OCI-LY7 (cell line): ENCODE results near the gene INSL3. TPM values are rescaled to one million over a fixed set of nuclear protein-coding genes. Genes with fewer than 3 reads are reported as not detected.

ENCODE experiments used
- Bru-seq: library from RNA; stranded (reverse); fragments of 400-500 nt; gene quantifications from one replicate; lab custom pipeline; 2021; lab: Mats Ljungman, UMichigan
- BruChase-seq, 2 experiments: library from RNA; stranded (reverse); fragments of 400-500 nt; gene quantifications; one replicate each; lab custom pipeline; 2021; lab: Mats Ljungman, UMichigan
- BruUV-seq: library from RNA; stranded (reverse); fragments of 400-500 nt; replicated peaks from 2 replicates; lab custom pipeline; 2021; lab: Mats Ljungman, UMichigan
- CTCF ChIA-PET: fragments of 300-600 bp; sonication (Branson Sonifier 250); formaldehyde crosslinking; loops from one replicate; lab custom pipeline; 2022; ENCODE audit warnings: antibody characterized with exemption; ENCODE audit not compliant: unreplicated experiment; lab: Charles Lee
- POLR2A ChIA-PET: fragments of 300-600 bp; sonication (Branson Sonifier 250); formaldehyde crosslinking; loops from one replicate; lab custom pipeline; 2022; ENCODE audit warnings: antibody characterized with exemption; lab: Charles Lee
- DNase-seq: peaks from one replicate; pipeline ENCODE4 v3.0.0-alpha.2; 2015; ENCODE audit warnings: low spot score
- H2AFZ ChIP-seq: fragments of 200-600 bp; sonication (generic), shearing (Covaris generic); 2 replicates; pipeline ENCODE4 v1.6.1; 2014; ENCODE audit warnings: mild to moderate bottlenecking, antibody characterized with exemption, low read length, moderate library complexity
- H3K27ac ChIP-seq: fragments of 200-600 bp; sonication (generic); 2 replicates; pipeline ENCODE4 v1.5.1; 2014; ENCODE audit warnings: mixed run types, low read depth, mild to moderate bottlenecking, moderate library complexity, low read length, inconsistent platforms; ENCODE audit not compliant: poor library complexity, severe bottlenecking
- H3K36me3 ChIP-seq: fragments of 200-600 bp; sonication (generic); 2 replicates; pipeline ENCODE4 v1.6.1; 2014; ENCODE audit warnings: mild to moderate bottlenecking, antibody characterized with exemption, low read length, moderate library complexity, mixed read lengths; ENCODE audit not compliant: insufficient read depth
- H3K4me1 ChIP-seq: fragments of 200-600 bp; sonication (generic); 2 replicates; pipeline ENCODE4 v1.5.1; 2014; ENCODE audit warnings: mild to moderate bottlenecking, low read length; ENCODE audit not compliant: insufficient read depth, poor library complexity, severe bottlenecking
- H3K4me2 ChIP-seq: fragments of 200-600 bp; sonication (generic); 2 replicates; pipeline ENCODE4 v1.6.1; 2014; ENCODE audit warnings: mild to moderate bottlenecking, low read length
- H3K4me3 ChIP-seq: fragments of 200-600 bp; sonication (generic); 2 replicates; pipeline ENCODE4 v1.5.1; 2014; ENCODE audit warnings: mild to moderate bottlenecking, low read depth, low read length; ENCODE audit not compliant: poor library complexity, severe bottlenecking
- H3K79me2 ChIP-seq: fragments of 200-600 bp; sonication (generic); 2 replicates; pipeline ENCODE4 v1.6.1; 2016; ENCODE audit warnings: low read depth, mild to moderate bottlenecking, low read length, moderate library complexity, mixed read lengths; ENCODE audit not compliant: insufficient read depth
- H3K9me2 ChIP-seq: fragments of 200-600 bp; sonication (generic); 2 replicates; pipeline ENCODE4 v1.6.1; 2016; ENCODE audit warnings: mild to moderate bottlenecking, low read length, mixed read lengths; ENCODE audit not compliant: insufficient read depth
- H3K9me3 ChIP-seq: fragments of 200-600 bp; sonication (generic); 2 replicates; pipeline ENCODE4 v1.6.1; 2014; ENCODE audit warnings: mild to moderate bottlenecking, mixed run types, low read length, mixed read lengths
- H4K20me1 ChIP-seq: fragments of 200-600 bp; sonication (generic); 2 replicates; pipeline ENCODE4 v1.6.1; 2014; ENCODE audit warnings: mild to moderate bottlenecking, antibody characterized with exemption, low read length, moderate library complexity, mixed read lengths; ENCODE audit not compliant: insufficient read depth
- CTCF ChIP-seq: fragments of 200-600 bp; sonication (generic); conservative IDR thresholded peaks from 2 replicates; pipeline ENCODE4 v1.5.1; 2014; ENCODE audit warnings: mild to moderate bottlenecking, antibody characterized with exemption, low read length, moderate library complexity, mixed read lengths
- EZH2phosphoT487 ChIP-seq: fragments of 200-600 bp; sonication (generic); IDR thresholded peaks from 2 replicates; pipeline ENCODE4 v1.6.1; 2018; ENCODE audit warnings: low read depth, borderline replicate concordance, mild to moderate bottlenecking, mixed run types, antibody characterized with exemption, low read length, moderate library complexity, mixed read lengths
- intact Hi-C: fragments of 100-400 bp; cut with micrococcal nuclease; formaldehyde crosslinking; loops from one replicate; pipeline ENCODE4 v1.10.0; 2022; ENCODE audit not compliant: unreplicated experiment
- long read RNA-seq: library from polyadenylated mRNA; stranded (forward); transcript quantifications from one replicate; pipeline ENCODE4 v2.0.0, GENCODE V29; 2022
- total RNA-seq, 2 experiments: library from RNA; depleted of rRNA in 1 of 2; stranded (reverse); fragments of >200 nt in 1 of 2; shearing (Covaris generic) in 1 of 2; gene quantifications; 2 replicates each; pipeline ENCODE4 v1.2.3, GENCODE V29; 2014 to 2022

INSL3 gene
- total RNA-seq (2014; rRNA removed; shearing (Covaris generic)): 0.25 TPM in 1 of 2 replicates, not detected in the other
- 0.38 TPM in 1 of 2 replicates, not detected in the other for total RNA-seq (2022)
- Bru-seq, nascent RNA: percentile 17 among the genes with signal in this experiment
- percentile 27 among the genes with signal in this experiment for BruChase-seq, experiment 1, labeled RNA remaining after a 6-hour chase
- BruChase-seq, experiment 2, labeled RNA remaining after a 2-hour chase: percentile 24 among the genes with signal in this experiment
- long read RNA-seq: 0 reads

- POLR2A ChIA-PET: no interaction called here
- CTCF ChIA-PET: no interaction called here
- H3K36me3 ChIP-seq: no peaks in the 10 kb centered on the region; the same call in 1 of the 2 replicates
- H4K20me1 ChIP-seq: no peaks in the 10 kb centered on the region
- intact Hi-C loops: no loop called here
- DNase-seq: no peak
- no peaks in the 10 kb centered on the region for H3K9me3 ChIP-seq
- H3K79me2 ChIP-seq: no peaks in the 10 kb centered on the region
- H3K4me3 ChIP-seq: no peak within 1 kb of the TSS
- no peak within 1 kb of the TSS for H3K27ac ChIP-seq
- H2AFZ ChIP-seq: no peak within 1 kb of the TSS
- BruUV-seq: no TSS peak
- TF ChIP-seq EZH2phosphoT487 (no peak), CTCF (no peak)
- H3K9me2 ChIP-seq: no peaks in the 10 kb centered on the region
- no peaks in the 10 kb centered on the region for H3K4me1 ChIP-seq
- no peak within 1 kb of the TSS for H3K4me2 ChIP-seq
Measured at GRCh38 chr19:17821190-17821589, at the start of gene INSL3. Gene INSL3 (minus strand): TSS chr19:17821519. CDS start chr19:17821506, 13 bp downstream.

- Histone ChIP-seq H3K79me2 (no peaks in the 10 kb centered on the region), H3K9me3 (no peaks in the 10 kb centered on the region), H3K9me2 (no peaks in the 10 kb centered on the region), H3K4me3 (no peak overlapping the region), H3K4me2 (no peak overlapping the region), H4K20me1 (no peaks in the 10 kb centered on the region; the same call in 1 of the 2 replicates), H3K27ac (no peak overlapping the region), H2AFZ (no peak overlapping the region), H3K4me1 (peaks cover 18% of the 10 kb centered on the region), H3K36me3 (peaks cover 13% of the 10 kb centered on the region)
- ChIA-PET CTCF (no interaction called here), POLR2A (no interaction called here)
- no peak for DNase-seq
- intact Hi-C loops: no loop called here
- BruUV-seq: no TSS peak
- TF ChIP-seq CTCF: no peak
- no peak for TF ChIP-seq EZH2phosphoT487
Measured at GRCh38 chr19:17869114-17869608, 47.8 kb upstream of the INSL3 start.

GRCh38 chr19:17868669-17869068 is 47.4 kb upstream of the INSL3 start:
- ChIA-PET POLR2A (no interaction called here), CTCF (no interaction called here)
- Histone ChIP-seq H3K79me2 (no peaks in the 10 kb centered on the region), H2AFZ (no peak overlapping the region), H3K4me3 (no peak overlapping the region), H3K4me2 (no peak overlapping the region), H3K9me2 (no peaks in the 10 kb centered on the region), H4K20me1 (no peaks in the 10 kb centered on the region; the same call in 1 of the 2 replicates), H3K27ac (no peak overlapping the region), H3K9me3 (no peaks in the 10 kb centered on the region), H3K4me1 (peaks cover 17% of the 10 kb centered on the region), H3K36me3 (peaks cover 18% of the 10 kb centered on the region)
- DNase-seq: no peak
- no TSS peak for BruUV-seq
- TF ChIP-seq CTCF (no peak), EZH2phosphoT487 (no peak)
- intact Hi-C loops: no loop called here
